H1 (cell line): ENCODE data around the gene TMEM221. TPM values are rescaled to one million over a fixed set of nuclear protein-coding genes. Genes with fewer than 3 reads are reported as not detected.

Experiments used
- ASH2L ChIP-seq: fragments of 200-600, 300-600 bp; sonication (generic); IDR thresholded peaks from one replicate; pipeline ENCODE4 v1.7.1; 2017; ENCODE audit warnings: low read length
- BCL11A ChIP-seq, 2 experiments: IDR thresholded peaks; one replicate each; pipeline ENCODE4 v1.6.1; 2011; ENCODE audit warnings: low read depth in 2 of 2, low read length in 2 of 2, mild to moderate bottlenecking in 2 of 2
- BRCA1 ChIP-seq: IDR thresholded peaks from 2 replicates; pipeline ENCODE4 v1.6.1; 2012; ENCODE audit warnings: low read depth, low read length, improper control_type of control experiment
- CBX5 ChIP-seq: fragments of 300-800, 300-1000 bp; sonication (generic); IDR thresholded peaks from 2 replicates; pipeline ENCODE4 v1.7.1; 2016; ENCODE audit warnings: antibody characterized with exemption, low read length, low read depth
- CEBPB ChIP-seq: IDR thresholded peaks from 2 replicates; pipeline ENCODE4 v1.6.1; 2012; ENCODE audit warnings: low read depth, low read length
- CTBP2 ChIP-seq: IDR thresholded peaks from 2 replicates; pipeline ENCODE4 v1.7.0; 2011; ENCODE audit warnings: borderline replicate concordance, mild to moderate bottlenecking, moderate library complexity, mixed read lengths, low read length; ENCODE audit not compliant: insufficient read depth, insufficient read length
- CTCF ChIP-seq, 3 experiments: IDR thresholded peaks; 1 replicate in 2 of 3; 2 replicates in 1 of 3; pipeline versions ENCODE4 v1.5.1 to v1.6.1; 2011; ENCODE audit warnings: low read length in 3 of 3, mild to moderate bottlenecking in 3 of 3, inconsistent platforms in 2 of 3, low read depth in 1 of 3, moderate library complexity in 1 of 3; ENCODE audit not compliant: insufficient read depth in 1 of 3; ENCODE audit errors: control extremely low read depth in 1 of 3
- EGR1 ChIP-seq: IDR thresholded peaks from 2 replicates; pipeline ENCODE4 v1.6.1; 2011; ENCODE audit warnings: low read depth, low read length, borderline replicate concordance
- HDAC6 ChIP-seq: IDR thresholded peaks from one replicate; pipeline ENCODE4 v1.7.1; 2012; ENCODE audit warnings: low read depth, mild to moderate bottlenecking, inconsistent platforms, low read length, moderate library complexity
- JUND ChIP-seq: IDR thresholded peaks from 2 replicates; pipeline ENCODE4 v1.6.1; 2011; ENCODE audit warnings: mild to moderate bottlenecking, improper control_type of control experiment, low read length
- KDM1A ChIP-seq: fragments of 200-600, 300-600 bp; sonication (generic); IDR thresholded peaks from 2 replicates; pipeline ENCODE4 v1.7.1; 2016; ENCODE audit warnings: mild to moderate bottlenecking, low read length, borderline replicate concordance
- KDM4A ChIP-seq: IDR thresholded peaks from one replicate; pipeline ENCODE4 v1.7.1; 2012; ENCODE audit warnings: low read depth, mild to moderate bottlenecking, moderate library complexity, low read length, inconsistent platforms; ENCODE audit not compliant: severe bottlenecking
- NANOG ChIP-seq: IDR thresholded peaks from 2 replicates; pipeline ENCODE4 v1.6.1; 2011; ENCODE audit warnings: low read length, low read depth, mild to moderate bottlenecking, inconsistent platforms; ENCODE audit not compliant: insufficient read depth, poor library complexity, severe bottlenecking
- POLR2A ChIP-seq, 2 experiments: IDR thresholded peaks; 1 replicate in 1 of 2; 2 replicates in 1 of 2; pipeline ENCODE4 v1.6.1; 2011; ENCODE audit warnings: low read depth in 2 of 2, low read length in 2 of 2, mild to moderate bottlenecking in 2 of 2; ENCODE audit errors: control extremely low read depth in 1 of 2
- RXRA ChIP-seq: IDR thresholded peaks from 2 replicates; pipeline ENCODE4 v1.6.1; 2011; ENCODE audit warnings: low read depth, mild to moderate bottlenecking, low read length, moderate library complexity; ENCODE audit not compliant: insufficient read depth
- SAP30 ChIP-seq: fragments of 300-600 bp; sonication (generic); IDR thresholded peaks from 2 replicates; pipeline ENCODE4 v1.7.1; 2012; ENCODE audit warnings: low read length, moderate library complexity, mild to moderate bottlenecking, inconsistent platforms; ENCODE audit not compliant: insufficient read depth, insufficient replicate concordance
- SP1 ChIP-seq: IDR thresholded peaks from 2 replicates; pipeline ENCODE4 v1.6.1; 2011; ENCODE audit warnings: low read depth, low read length
- SP2 ChIP-seq: IDR thresholded peaks from 2 replicates; pipeline ENCODE4 v1.6.1; 2012; ENCODE audit warnings: mild to moderate bottlenecking, low read length, inconsistent platforms
- SUZ12 ChIP-seq: fragments of 200-600 bp; sonication (generic); IDR thresholded peaks from 2 replicates; pipeline ENCODE4 v1.6.1; 2012; ENCODE audit warnings: mild to moderate bottlenecking, inconsistent platforms, low read length, moderate library complexity, mixed read lengths
- TCF12 ChIP-seq: IDR thresholded peaks from 2 replicates; pipeline ENCODE4 v1.6.1; 2011; ENCODE audit warnings: low read depth, mild to moderate bottlenecking, low read length
- YY1 ChIP-seq: IDR thresholded peaks from 2 replicates; pipeline ENCODE4 v1.6.1; 2011; ENCODE audit warnings: low read depth, mild to moderate bottlenecking, low read length
- polyA plus RNA-seq, 7 experiments: library from polyadenylated mRNA; depleted of rRNA in 3 of 7; stranded (reverse) in 5 of 7; unstranded in 2 of 7; fragments of >200 nt in 5 of 7; fragments of 200-250 nt in 2 of 7; gene quantifications; 1 replicate in 5 of 7; 2 replicates in 1 of 7; 4 replicates in 1 of 7; pipeline versions ENCODE4 v1.2.1 to v1.2.3, GENCODE V29; 2011 to 2013; ENCODE audit warnings: missing spikeins in 2 of 7, mixed read lengths in 2 of 7
- total RNA-seq: library from RNA; stranded (reverse); fragmentation: NEBNext Ultra II Directional; extraction: Animal tissue kit (Norgen Biotek cat#: 25700); gene quantifications from 2 replicates; pipeline ENCODE4 v1.2.1, GENCODE V29; 2021

Gene TMEM221
- total and polyA plus RNA-seq, 2 of the 8 experiments (the other 6 are each of a cell fraction or from before 2014, with no cell fraction given) = 1.4 to 2.0 TPM

- TF ChIP-seq CTCF (IDR thresholded peaks at IDR 0.05; ENCODE audit: control extremely low read depth in 1 of 3, insufficient read depth in 1 of 3, low read depth in 1 of 3, low read length in 3 of 3) (no peak), TCF12 (no peak), SUZ12 (no peak), JUND (no peak), SAP30 (no peak), NANOG (no peak), SP2 (no peak), EGR1 (peak; percentile 96), BCL11A (IDR thresholded peaks at IDR 0.05; ENCODE audit: low read depth in 2 of 2, low read length in 2 of 2) (no peak), HDAC6 (no peak), YY1 (peak; percentile 87), CBX5 (no peak), BRCA1 (no peak), CTBP2 (no peak), ASH2L (no peak), SP1 (peak; percentile 32; the same call in 1 of the 2 replicates), POLR2A (IDR thresholded peaks at IDR 0.05; ENCODE audit: control extremely low read depth in 1 of 2, low read depth in 2 of 2, low read length in 2 of 2) (0 out of 3 replicates have a peak, but pooled peaks of 1 of the 2 experiments have one; percentile 49), KDM4A (peak; percentile 55), CEBPB (no peak), RXRA (no peak), KDM1A (no peak)
Observed at GRCh38 chr19:17419621-17420474, 28.6 kb downstream of the TMEM221 start, which contains the start of gene MVB12A (continued).
